NCI-H524 treated with DMSO at 0.1 percent for 48 hours (cell line): ENCODE measurements around the gene NRG3.

Experiments used
- DNase-seq: peaks from one replicate; lab custom pipeline; 2025; lab: John Stamatoyannopoulos, UW

The NRG3 gene

DNA sequence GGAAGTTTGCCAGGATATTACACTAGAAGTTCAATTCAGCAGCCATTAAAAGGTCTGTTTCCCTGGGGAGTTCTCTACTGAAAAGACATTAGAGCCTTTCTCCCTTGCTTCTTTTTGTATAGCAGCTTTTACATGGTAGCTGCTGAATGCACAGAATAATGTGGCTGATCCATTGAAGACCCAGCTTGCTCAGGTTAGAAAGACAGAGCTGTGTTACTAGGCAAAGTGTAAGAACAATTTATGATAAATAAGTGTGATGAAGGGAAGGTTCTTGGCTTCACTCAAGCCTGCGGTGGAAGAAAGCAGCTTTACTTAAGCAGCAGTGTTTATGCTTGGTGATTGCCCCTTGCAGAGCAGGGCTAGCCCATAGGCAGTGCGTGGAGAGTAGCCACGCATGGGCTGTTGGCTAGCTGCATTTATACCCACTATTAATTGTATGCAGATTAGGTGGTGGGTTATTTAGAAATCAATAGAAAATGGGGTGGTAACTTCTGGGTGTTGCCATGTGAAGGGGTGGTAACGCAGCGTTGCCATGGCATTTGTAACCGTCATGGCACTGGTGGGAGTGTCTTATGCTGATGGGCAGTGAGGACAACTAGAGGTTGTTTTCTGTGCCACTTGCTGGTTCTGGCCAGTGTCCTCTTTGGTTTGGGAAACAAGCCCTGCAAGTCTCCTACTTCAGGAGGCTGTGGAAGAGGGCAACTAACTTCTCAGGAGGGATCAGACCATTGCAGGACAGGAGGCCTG lies 942.9 kb downstream of the NRG3 start:
- DNase-seq, result no peak

- no peak for DNase-seq
Measured at GRCh38 chr10:82821043-82821442, 946.0 kb downstream of the NRG3 start.

- DNase-seq, result no peak
Measured at GRCh38 chr10:82826132-82826531, 951.1 kb downstream of the NRG3 start.

- DNase-seq, result no peak
Measured at GRCh38 chr10:82827901-82828300, 952.9 kb downstream of the NRG3 start.

DNA sequence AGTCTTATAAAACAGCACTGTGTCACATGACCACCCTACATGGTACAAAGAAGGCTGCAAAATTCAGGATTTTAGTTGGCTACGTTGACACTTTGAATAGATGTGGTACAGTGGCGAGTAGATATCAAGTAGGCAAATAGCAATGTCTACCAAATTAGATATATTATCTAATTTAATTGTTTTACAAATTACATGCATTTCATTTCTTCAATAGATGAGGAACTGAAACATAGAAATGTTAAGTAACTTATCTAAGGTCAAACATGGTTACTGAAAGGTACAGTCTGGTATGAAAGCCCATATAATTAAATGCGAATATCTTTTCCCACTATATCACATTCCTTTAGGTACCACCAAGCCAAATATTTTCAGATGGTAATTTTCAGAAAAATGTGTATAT lies 972.2 kb downstream of the NRG3 start:
- no peak for DNase-seq

GRCh38 chr10:82850191-82850590 lies 975.2 kb downstream of the NRG3 start:
- no peak for DNase-seq

DNA sequence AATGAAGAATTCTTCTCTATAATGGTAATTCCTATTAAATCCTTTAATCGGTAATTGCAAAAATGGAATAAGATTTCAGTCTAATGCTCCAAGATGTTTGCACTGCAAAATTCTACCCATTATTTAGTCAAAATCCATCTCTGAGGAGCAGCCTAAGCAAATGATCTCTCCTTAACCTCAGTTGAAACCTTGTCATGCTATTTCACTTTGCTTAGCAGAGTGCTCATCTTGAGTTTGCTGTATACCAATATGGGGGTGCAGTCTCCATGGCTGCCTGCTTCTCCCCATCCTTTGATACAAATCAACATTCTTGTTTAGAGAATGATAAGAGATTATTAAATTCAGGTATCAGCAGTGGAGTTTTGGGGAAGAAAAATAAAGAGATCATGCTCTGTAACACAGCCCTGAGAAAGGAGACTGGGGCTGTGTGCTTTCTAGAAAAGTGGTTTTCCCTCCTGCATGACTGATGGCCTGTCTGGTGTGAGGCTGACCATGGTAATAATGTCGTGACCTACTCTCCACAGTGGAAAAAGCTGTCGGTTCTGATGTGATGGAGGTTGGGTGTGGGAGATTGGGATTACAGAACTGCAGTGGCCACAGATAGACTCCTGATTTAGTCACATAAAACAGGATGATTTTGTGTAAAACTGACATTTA lies 982.1 kb downstream of the NRG3 start:
- no peak for DNase-seq

- no peak for DNase-seq
Measured at GRCh38 chr10:82861889-82862288, 986.9 kb downstream of the NRG3 start.

DNA sequence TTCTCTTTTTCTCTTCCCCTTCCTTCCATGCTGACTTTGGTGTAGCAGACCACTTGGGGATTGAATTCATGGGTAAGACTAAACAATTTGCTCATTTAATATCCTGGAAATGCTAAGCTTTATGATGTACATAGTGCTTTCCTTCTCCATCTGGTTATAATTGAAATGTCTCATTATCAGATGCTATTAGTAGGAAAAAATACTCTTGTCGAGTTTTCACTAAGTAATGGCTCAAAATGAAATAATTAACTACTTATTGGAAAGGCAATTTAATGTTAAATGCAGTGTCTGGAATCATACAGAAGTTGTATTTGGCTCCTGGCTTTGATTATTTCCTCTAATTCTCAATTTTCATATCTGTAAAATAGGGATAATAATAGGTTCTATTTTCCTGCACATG lies 990.4 kb downstream of the NRG3 start:
- DNase-seq, result no peak

DNA sequence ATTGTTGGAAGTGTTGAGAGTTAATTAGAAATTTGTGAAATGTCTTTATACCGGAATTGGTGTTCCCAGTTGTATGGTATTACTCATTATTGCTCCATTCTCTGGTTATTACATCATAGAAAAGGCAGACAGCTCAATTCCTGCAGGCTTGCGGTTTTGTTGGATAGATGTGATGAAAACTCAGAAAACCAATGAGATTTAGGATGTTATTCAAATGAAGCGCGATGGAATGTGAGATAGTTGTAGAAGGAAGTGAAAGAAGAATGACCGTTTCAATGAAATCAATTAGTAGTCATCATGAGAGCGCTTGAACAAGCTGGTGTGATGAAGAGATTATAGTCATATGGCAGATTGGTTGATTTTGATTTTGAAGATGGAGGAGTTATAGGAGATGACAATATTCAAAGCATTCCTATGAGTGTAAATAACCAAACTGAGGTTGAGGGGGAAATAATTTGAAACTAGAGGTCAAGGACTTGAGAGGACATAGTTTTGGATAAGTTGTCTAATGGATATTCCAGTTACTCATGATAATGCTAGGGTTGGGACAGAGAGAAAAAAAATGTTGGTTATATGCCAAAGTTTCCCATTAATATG lies 991.5 kb downstream of the NRG3 start:
- no peak for DNase-seq

DNA sequence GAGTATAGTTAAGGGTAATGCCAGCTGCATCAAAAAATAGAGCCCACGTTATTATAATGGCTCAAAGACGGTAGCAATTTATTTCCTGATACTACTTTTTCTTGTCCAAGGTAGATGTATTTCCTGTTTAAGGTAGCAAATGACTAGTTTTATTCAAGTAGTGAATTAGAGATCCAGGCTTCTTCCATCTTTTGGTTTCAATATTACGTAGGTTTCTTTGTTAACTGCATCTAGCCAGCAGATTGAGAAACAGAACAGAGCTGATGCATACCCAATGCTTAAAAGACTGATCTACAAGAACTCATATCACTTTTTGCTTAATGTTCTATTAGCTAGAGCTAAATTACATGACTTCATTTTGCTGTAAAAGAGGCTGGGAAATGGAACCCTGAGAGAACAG lies 992.1 kb downstream of the NRG3 start:
- DNase-seq, result no peak

GRCh38 chr10:82874671-82875070 lies 999.7 kb downstream of the NRG3 start:
- no peak for DNase-seq

GRCh38 chr10:82880776-82881290 lies 1005.8 kb downstream of the NRG3 start:
- no peak for DNase-seq

DNA sequence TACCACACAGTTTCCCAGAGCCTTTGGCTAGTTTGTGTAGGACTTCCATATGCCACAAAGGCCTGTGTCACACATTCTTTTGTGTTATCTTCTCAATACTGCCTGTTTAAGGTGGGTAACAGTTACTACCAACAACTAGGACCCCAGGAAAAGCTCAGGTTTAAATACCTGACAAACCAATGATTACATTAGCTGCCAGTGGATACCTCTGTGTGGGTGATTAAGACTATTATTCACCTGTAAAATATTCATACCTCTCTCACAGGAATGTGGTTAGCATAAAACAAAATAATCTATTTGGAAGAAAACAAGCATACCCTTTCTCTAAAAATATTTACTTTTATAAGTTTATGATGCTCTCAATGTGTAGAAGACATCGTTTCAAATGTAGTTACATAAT lies 1007.7 kb downstream of the NRG3 start:
- no peak for DNase-seq

- DNase-seq, result no peak
Measured at GRCh38 chr10:82883603-82884002, 1008.6 kb downstream of the NRG3 start.

DNA sequence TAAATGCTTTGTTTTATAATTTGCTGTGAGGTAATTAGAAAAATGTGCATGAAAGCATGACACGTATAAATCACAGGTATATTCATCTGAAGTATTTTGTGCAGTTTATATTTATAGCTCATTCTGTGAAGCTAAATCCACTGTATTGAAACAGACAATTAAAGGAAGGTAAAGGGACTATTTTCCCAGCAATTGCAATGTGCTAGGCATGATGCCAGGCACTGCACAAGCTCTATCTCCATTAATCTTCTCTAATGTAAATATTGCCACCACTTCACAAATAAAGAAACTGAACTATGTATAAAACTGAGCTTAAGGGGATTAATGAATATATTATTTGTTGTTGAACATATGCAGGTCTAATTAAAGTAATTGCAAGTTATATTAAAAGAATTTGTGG lies 1012.5 kb downstream of the NRG3 start:
- DNase-seq, result no peak

DNA sequence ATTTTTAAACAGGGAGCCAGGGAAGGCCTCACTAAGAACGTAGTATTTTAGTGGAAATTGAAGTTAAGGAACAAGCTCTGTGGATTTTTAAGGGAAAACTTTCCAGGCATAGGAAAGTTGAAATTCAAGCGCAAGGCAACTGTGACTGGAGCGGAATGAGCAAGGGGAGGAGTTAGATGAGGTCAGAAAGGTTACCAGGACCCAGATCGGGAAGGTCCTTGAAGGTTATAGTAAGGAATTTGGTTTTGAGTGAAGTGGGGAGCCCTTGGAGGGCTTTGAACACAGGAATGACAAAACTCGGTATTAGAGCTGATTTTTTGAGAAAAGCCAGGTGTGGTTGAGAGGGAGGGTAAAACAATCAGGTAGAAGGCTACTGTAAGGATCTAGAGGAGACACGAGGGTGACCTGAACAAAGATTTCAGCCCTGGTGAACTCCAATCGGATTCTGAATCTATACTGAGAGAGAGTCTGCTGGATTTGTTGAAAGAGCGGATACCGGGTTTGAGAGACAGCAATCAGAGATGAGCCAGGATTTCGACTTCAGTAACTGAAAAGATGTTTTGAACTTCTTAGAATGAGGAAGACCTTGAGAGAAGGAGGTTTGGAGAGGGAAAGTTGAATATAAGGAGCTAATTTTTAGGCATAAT lies 1013.9 kb downstream of the NRG3 start:
- DNase-seq, result no peak

- DNase-seq, result no peak
Measured at GRCh38 chr10:82889728-82890127, 1014.7 kb downstream of the NRG3 start.

GRCh38 chr10:82890573-82890972 lies 1015.6 kb downstream of the NRG3 start:
- no peak for DNase-seq

DNA sequence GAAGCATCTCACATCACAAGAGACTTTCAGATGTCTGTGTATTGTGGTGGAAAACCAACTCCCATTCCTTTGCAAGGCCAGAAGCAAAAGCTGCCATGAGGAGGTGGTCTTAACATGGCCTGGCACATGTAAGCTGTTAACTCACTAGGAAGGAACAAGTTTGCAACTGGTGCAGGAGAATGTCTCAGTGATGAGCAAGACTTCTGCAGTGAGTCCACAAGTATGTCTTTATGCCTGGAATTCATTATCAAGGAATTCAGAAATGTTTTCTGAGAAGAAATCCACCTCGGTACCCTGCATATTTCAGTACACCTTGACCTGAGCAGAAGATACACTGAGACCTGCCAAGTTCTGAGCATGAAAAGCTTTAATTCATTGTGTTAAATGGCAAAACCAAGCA lies 1033.1 kb downstream of the NRG3 start:
- no peak for DNase-seq

GRCh38 chr10:82908751-82909150 lies 1033.8 kb downstream of the NRG3 start:
- DNase-seq, result no peak

DNA sequence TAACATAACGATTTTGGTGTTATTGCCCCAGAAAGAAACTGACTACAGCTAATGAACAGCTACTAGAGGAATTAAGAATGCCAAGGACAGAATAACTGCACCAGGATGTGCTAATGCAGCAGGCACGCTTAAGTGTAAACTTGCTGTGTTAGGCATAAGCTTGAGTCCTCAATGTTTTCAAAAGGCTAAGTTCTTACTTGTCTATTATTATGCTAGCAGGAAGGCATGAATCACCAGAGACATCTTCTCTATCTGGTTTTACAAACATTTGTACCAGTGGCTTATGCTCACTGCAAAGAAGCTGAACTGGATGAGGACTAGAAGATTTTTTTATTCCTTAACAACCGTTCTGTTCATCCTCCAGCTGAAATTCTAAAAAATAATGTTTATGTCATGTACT lies 1035.3 kb downstream of the NRG3 start:
- no peak for DNase-seq

- DNase-seq, result no peak
Measured at GRCh38 chr10:82914655-82915136, 1039.7 kb downstream of the NRG3 start.
